HPDE6-E6E7 (cell line): ENCODE measurements around the gene CPT2.
"Not testable (repeated sequence)": the region's sequence is repeated elsewhere in the genome, so short reads cannot be mapped to it uniquely, and the experiment has no call there.

Source experiments
- DNase-seq: peaks from one replicate; pipeline ENCODE4 v3.0.0; 2011; ENCODE audit warnings: missing footprints; ENCODE audit errors: extremely low spot score

CPT2 gene

GRCh38 chr1:53182111-53182593, 14.5 kb upstream of the CPT2 start:
- DNase-seq = peak; percentile 51

GRCh38 chr1:53182716-53183094, 13.9 kb upstream of the CPT2 start:
- no peak for DNase-seq

- no peak for DNase-seq
Observed at GRCh38 chr1:53183095-53183990, 13.3 kb upstream of the CPT2 start.

- not testable (repeated sequence) for DNase-seq
Observed at GRCh38 chr1:53185955-53186297, 10.7 kb upstream of the CPT2 start.

GRCh38 chr1:53186533-53186932, 10.1 kb upstream of the CPT2 start:
- no peak for DNase-seq

GRCh38 chr1:53187401-53187800, 9.2 kb upstream of the CPT2 start:
- no peak for DNase-seq

- DNase-seq = no peak
Observed at GRCh38 chr1:53188099-53188498, 8.5 kb upstream of the CPT2 start.

- no peak for DNase-seq
Observed at GRCh38 chr1:53189061-53189460, 7.6 kb upstream of the CPT2 start.

- no peak for DNase-seq
Observed at GRCh38 chr1:53190210-53190611, 6.4 kb upstream of the CPT2 start.

- DNase-seq = no peak
Observed at GRCh38 chr1:53195246-53196016, 1.2 kb upstream of the CPT2 start.

GRCh38 chr1:53196017-53196484, 573 bp upstream of the CPT2 start:
- no peak for DNase-seq

GRCh38 chr1:53197291-53198200, 922 bp downstream of the CPT2 start:
- DNase-seq = no peak

- peak; percentile 49 for DNase-seq
Observed at GRCh38 chr1:53198241-53198651, 1.6 kb downstream of the CPT2 start.

- no peak for DNase-seq
Observed at GRCh38 chr1:53203466-53203865, 6.8 kb downstream of the CPT2 start.

GRCh38 chr1:53205496-53205895, 8.9 kb downstream of the CPT2 start:
- DNase-seq = not testable (repeated sequence)

- not testable (repeated sequence) for DNase-seq
Observed at GRCh38 chr1:53206083-53206685, 9.6 kb downstream of the CPT2 start.

GRCh38 chr1:53206735-53207379, 10.2 kb downstream of the CPT2 start:
- DNase-seq = no peak

GRCh38 chr1:53207726-53208125, 11.1 kb downstream of the CPT2 start:
- DNase-seq = no peak

GRCh38 chr1:53210352-53210751, 13.7 kb downstream of the CPT2 start:
- no peak for DNase-seq

GRCh38 chr1:53210954-53211353, 14.3 kb downstream of the CPT2 start:
- DNase-seq = no peak
